ENCODE measurements around the gene CARD19.

GRCh38 chr9:93114169-93114983 lies 18.4 kb downstream of the CARD19 start:
- TF ChIP-seq CTCF (IDR thresholded peaks at IDR 0.05) (no peak), POLR2A (IDR thresholded peaks at IDR 0.05) (no peak)

Data from Peyer's patch (tissue), 4 donors.